GM12891 (cell line): ENCODE measurements around the gene BICDL1.

Experiments used
- DNase-seq: peaks from one replicate; pipeline ENCODE4 v3.0.0; 2011; ENCODE audit warnings: low spot score; ENCODE audit not compliant: insufficient read length
- FAIRE-seq: peaks from 2 replicates; lab custom pipeline; 2011; peaks lifted over from hg19 to GRCh38; lab: Jason Lieb, UNC
- PAX5 ChIP-seq: IDR thresholded peaks from 2 replicates; pipeline ENCODE4 v1.6.1; 2011; ENCODE audit warnings: low read length, moderate library complexity, mild to moderate bottlenecking; ENCODE audit not compliant: insufficient read depth, severe bottlenecking
- POLR2A ChIP-seq: IDR thresholded peaks from 2 replicates; pipeline ENCODE4 v1.6.1; 2011; ENCODE audit warnings: low read depth, low read length, control low read depth
- POLR2AphosphoS5 ChIP-seq: IDR thresholded peaks from 2 replicates; pipeline ENCODE4 v1.6.1; 2011; ENCODE audit warnings: low read depth, low read length, control low read depth
- POU2F2 ChIP-seq: IDR thresholded peaks from 2 replicates; pipeline ENCODE4 v1.6.1; 2011; ENCODE audit warnings: low read depth, mild to moderate bottlenecking, control low read depth, low read length, moderate library complexity
- SPI1 ChIP-seq: IDR thresholded peaks from 2 replicates; pipeline ENCODE4 v1.6.1; 2011; ENCODE audit warnings: low read depth, low read length, control low read depth
- TAF1 ChIP-seq: IDR thresholded peaks from 2 replicates; pipeline ENCODE4 v1.6.1; 2011; ENCODE audit warnings: low read depth, low read length, control low read depth

BICDL1 gene

DNA sequence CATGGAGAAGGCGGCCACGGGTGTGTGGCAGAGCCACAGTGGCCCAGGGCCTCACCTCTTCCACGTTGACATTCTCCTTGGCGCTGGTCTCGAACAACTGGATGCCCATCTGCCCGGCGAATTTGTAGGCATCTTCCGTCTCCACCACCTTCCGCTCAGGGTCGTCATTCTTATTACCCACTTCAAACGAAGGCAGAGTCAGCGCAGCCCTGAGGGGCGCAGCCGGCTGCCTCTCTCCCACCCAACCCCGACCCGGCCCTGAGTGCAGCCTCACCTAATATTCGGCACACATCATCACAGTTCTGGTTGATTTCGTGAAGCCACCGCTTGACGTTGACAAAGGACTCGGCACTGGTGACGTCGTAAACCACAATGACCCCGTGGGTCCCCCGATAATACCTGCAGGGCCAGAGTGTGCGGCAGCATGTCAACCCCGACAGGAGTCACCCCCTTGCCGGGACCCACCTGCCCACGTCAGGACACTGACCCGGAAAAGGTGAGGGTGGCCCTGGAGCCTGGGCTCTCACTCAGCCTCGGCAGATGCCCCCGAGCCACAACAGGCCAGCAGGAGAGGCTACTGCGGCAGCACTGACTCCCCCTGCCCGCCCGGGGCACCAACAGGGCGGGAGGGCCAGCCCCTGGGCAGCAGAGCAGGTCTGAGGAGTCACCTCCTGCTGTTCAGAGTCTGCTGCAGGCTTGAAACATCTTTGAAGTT lies 109.9 kb downstream of the BICDL1 start:
- TF ChIP-seq POU2F2 (no peak), TAF1 (no peak), SPI1 (no peak), PAX5 (no peak), POLR2A (no peak; the same call in 1 of the 2 replicates), POLR2AphosphoS5 (no peak)
- no peak for DNase-seq
- FAIRE-seq, result no peak

DNA sequence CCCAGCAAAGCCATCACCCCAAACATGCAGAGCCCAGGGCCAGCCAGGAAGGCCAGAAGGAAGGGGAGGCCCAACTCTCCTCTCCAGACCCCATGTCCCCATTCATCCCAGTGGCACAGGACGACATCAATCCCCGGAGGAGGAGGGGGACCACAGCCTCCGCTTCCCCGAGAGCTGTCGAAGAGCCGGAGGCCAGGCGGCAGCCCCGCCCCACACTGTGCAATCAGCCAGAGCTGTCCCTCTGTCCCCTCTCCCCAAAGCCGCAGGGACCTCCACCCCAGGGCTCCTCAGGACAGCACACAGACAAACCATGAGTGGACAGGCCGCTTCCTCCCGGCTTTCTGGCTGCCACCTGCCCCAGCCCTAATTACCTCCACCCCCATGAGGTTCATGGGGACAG lies 110.7 kb downstream of the BICDL1 start:
- FAIRE-seq (no peak), DNase-seq (no peak)
- no peak for TF ChIP-seq POLR2A
- TF ChIP-seq POU2F2, result no peak
- TF ChIP-seq SPI1, result no peak
- no peak for TF ChIP-seq PAX5
- TF ChIP-seq TAF1, result no peak
- no peak for TF ChIP-seq POLR2AphosphoS5

DNA sequence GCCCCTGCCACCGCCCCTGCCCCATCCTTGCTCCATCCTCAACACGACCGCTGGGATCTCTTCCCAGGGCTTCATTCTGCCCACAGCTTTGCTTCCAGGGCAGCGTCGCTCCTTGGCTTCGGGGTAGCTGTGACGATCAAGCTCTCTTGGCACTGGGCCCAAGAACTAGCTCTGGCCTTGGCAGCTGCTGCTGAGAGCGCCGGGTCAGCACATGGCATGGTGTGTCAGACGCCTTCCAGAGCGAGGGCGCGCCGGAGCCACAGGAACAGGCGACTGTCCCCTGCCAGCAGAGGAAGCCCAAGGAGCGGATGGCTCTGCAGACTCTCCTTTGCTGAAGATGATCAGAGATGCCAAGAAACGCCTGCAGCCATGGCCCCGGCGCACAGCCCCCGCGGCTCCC lies 111.6 kb downstream of the BICDL1 start:
- TF ChIP-seq POLR2A (no peak), PAX5 (no peak), POLR2AphosphoS5 (no peak), TAF1 (no peak)
- no peak for DNase-seq
- FAIRE-seq, result no peak

DNA sequence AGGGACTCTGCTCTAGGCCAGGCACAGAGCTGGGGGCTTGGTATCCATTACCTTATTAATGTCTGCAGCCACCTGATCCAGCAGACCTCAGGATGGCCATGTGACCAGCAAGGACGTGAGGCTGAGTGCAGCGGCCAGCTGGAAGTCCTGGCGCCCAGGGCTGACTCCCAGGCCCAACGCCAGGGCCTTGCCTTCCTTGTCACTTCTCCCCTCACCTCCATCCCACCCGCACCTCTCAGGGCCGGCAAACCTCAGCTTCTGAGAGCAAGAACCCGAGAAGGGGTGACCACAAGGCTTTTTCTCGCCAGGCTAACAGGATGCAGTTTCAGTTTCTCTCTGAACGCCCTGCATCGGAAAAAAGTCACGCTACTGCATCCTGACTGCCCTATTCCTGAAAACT lies 112.1 kb downstream of the BICDL1 start:
- DNase-seq (no peak), FAIRE-seq (no peak)
- TF ChIP-seq PAX5 (no peak), POU2F2 (no peak), SPI1 (no peak), POLR2AphosphoS5 (no peak), TAF1 (no peak), POLR2A (no peak)

DNA sequence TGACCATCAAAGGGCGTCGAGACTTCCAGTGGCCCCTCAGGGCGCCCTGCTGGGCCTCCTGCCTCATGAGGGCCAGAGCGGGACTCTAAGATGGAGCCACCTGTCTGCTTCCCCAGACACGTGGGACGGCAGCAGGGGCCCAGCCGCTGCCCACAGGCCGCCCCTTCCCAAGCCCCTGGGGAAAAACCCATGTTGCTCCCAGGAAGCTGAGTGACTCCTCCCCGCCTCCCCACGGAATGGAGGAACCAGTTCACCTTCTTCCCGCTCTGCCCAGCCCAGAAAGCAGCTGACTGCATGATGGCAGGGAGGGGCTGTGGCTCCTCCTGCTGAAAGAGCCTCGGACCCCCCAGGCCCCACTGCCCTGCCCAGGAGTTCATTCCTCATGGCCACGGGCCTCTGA lies 112.6 kb downstream of the BICDL1 start:
- TF ChIP-seq POU2F2 (no peak), POLR2A (no peak), PAX5 (no peak), SPI1 (no peak), POLR2AphosphoS5 (no peak), TAF1 (no peak)
- DNase-seq, result no peak
- FAIRE-seq, result no peak

DNA sequence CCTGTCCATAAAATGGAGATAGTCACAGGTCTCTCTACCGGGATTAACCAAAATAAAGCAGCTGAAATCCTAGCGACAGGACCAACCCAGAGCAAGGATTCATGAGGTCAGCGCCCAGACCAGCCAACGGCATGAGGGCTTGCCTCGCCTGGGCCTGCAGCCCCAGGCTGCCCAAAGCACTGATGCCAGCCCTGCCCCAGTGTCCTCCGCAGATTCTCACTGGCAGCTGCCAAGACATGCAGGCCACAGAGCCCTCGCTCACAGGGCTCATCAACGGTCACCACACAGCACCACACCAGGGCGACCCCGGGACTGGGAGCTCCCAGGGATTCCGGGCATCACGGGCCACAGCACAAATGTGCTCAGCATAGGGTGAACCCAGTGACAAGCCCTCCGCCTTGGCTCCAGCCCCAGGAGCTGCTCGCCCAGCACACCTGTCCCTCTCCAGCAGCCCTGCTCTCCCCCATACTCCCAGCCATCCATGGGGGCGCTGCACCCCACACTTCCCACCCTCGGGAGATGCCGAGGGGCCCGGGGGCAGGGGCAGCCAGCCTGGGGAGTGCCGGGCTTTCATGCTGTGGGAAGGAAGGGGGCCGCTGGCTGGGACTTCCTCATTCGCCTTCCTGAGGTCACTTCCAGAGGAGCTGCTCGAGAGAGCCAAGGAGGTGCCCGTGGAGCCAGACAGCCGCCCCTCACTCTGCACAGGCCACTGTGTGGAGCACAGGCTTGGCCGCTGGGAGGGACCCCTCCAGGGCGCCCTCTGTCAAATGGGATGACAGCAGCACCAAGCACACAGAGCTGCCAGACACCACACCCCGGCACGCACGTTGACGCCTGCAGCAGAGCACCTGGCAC lies 113.4 kb downstream of the BICDL1 start:
- TF ChIP-seq POLR2AphosphoS5, result no peak
- no peak for TF ChIP-seq SPI1
- no peak for TF ChIP-seq TAF1
- TF ChIP-seq PAX5, result no peak
- TF ChIP-seq POU2F2, result no peak
- no peak for TF ChIP-seq POLR2A
- DNase-seq, result no peak
- FAIRE-seq, result no peak

DNA sequence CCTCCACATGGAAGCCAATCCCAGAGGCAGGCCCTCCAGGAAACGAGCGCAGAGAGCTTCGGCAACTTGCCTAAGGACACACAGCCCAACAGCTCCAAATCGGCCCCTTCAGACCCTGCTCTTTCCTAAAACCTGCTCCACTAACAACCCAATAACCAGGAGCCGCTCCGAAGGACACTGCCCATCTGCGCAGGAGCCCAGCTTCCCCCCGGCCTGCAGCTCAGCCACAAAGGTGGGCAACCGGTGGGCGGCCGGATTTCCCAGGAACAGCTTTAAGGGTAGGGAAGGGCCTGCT lies 114.0 kb downstream of the BICDL1 start:
- DNase-seq (no peak), FAIRE-seq (no peak)
- no peak for TF ChIP-seq POLR2AphosphoS5
- TF ChIP-seq PAX5, result no peak
- TF ChIP-seq POLR2A, result no peak
- TF ChIP-seq POU2F2, result no peak
- TF ChIP-seq TAF1, result no peak
- no peak for TF ChIP-seq SPI1

DNA sequence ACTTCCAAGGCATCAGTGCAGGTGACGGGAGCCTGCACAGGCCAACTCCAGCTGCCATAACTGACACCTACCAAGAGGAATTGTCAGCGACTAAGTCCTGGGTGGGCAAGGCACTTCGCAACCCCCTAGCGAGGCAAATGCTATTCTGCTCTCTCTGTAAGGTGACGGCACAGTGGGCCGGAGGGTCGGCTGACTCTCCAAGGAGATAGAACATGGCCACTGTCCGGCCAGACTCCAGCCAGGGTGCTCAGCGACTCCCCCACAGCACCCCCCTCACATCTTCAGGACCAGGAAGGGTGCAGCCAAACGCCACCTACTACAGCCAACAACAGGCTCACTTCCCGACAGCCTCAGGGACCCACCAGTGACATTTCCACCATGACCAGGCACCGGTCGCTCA lies 114.3 kb downstream of the BICDL1 start:
- no peak for TF ChIP-seq POLR2A
- TF ChIP-seq PAX5, result no peak
- TF ChIP-seq TAF1, result no peak
- TF ChIP-seq POU2F2, result no peak
- TF ChIP-seq SPI1, result no peak
- TF ChIP-seq POLR2AphosphoS5, result no peak
- FAIRE-seq, result no peak

DNA sequence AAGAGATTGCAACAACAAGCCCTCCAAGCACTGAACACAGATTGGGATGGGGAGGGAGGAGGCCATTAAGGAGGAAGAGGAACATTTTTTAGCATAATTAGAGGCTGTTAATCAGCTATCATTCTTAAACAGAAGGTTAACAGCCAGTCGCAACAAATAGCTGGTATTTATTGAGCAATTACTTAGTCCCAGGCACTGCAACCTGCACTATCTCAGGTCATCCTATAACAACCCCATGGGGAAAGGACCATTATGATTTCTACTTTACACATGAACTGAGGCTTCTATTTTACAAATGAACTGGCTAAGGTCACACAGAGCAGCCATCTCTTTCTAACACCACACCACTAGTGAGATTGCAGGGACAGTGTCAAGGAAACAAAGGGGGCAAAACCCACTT lies 117.1 kb downstream of the BICDL1 start:
- no peak for DNase-seq
- FAIRE-seq, result no peak
- TF ChIP-seq POLR2AphosphoS5 (no peak), POLR2A (no peak), POU2F2 (no peak)

More for the DNA sequence above, 114.3 kb downstream of the BICDL1 start:
- no peak for DNase-seq

DNA sequence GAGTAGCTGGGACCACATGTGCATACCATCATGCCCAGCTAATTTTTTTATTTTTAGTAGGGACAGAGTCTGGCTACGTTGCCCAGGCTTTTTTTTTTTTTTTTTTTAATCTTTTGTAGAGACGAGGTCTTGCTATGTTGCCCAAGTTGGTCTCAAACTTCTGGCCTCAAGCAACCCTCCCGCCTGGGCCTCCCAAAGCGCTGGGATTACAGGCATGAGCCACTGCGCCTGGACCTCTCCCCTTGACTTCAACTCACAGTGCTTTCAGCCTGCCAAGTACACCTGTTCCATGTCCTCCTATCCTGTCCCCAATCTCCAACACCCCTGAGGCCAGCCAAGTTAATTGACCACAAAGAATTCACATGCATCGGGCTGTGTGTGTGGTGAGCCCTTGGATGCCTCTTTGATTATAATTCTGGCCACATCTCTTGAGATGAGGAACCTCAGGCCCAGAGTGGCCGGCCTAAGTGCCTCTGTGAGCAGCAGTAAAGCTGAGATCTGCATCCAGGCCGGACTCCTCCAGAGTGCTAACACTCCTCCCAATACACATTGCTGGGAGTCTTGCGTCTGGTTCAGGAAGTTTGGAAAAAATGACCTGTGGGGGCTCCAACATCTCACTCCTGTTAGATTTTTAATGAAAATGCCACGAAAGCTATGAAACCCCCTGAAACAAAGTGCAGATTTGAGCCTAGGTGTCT lies 120.7 kb downstream of the BICDL1 start:
- FAIRE-seq (no peak), DNase-seq (no peak)
- TF ChIP-seq POLR2A, result no peak
- TF ChIP-seq PAX5, result no peak
